Measurements from ENCODE around the gene CDKAL1. TPM values are rescaled to one million over a fixed set of nuclear protein-coding genes. Genes with fewer than 3 reads are reported as not detected.

Gene CDKAL1
- total and polyA plus RNA-seq, 9 of the 15 experiments (the other 6 are each of a cell fraction or from before 2014, with no cell fraction given) = 11.2 to 36.3 (median 20.1) TPM

- TF ChIP-seq, protein P1, sequence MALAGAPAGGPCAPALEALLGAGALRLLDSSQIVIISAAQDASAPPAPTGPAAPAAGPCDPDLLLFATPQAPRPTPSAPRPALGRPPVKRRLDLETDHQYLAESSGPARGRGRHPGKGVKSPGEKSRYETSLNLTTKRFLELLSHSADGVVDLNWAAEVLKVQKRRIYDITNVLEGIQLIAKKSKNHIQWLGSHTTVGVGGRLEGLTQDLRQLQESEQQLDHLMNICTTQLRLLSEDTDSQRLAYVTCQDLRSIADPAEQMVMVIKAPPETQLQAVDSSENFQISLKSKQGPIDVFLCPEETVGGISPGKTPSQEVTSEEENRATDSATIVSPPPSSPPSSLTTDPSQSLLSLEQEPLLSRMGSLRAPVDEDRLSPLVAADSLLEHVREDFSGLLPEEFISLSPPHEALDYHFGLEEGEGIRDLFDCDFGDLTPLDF (CRISPR knock-in tag; IDR thresholded peaks at IDR 0.05) = no peak
- TF ChIP-seq RFX5 (IDR thresholded peaks at IDR 0.05; ENCODE audit: low read depth, low read length) (no peak), TCF15 (CRISPR knock-in tag; IDR thresholded peaks at IDR 0.05) (no peak), ILF3 (IDR thresholded peaks at IDR 0.05; ENCODE audit: borderline replicate concordance) (no peak), RBM25 (IDR thresholded peaks at IDR 0.05; ENCODE audit: low read depth, low read length, severe bottlenecking) (no peak), ZNF175 (CRISPR knock-in tag; IDR thresholded peaks at IDR 0.05; ENCODE audit: low read depth) (peak; percentile 69; the same call in 1 of the 2 replicates), FOXJ2 (tag; IDR thresholded peaks at IDR 0.05) (peak; percentile 92), RCOR1 (IDR thresholded peaks at IDR 0.05; ENCODE audit: borderline replicate concordance in 1 of 2, low read depth in 2 of 2, low read length in 2 of 2) (peak; percentile 87 to 99), ZSCAN29 (IDR thresholded peaks at IDR 0.05) (no peak), SRSF1 (IDR thresholded peaks at IDR 0.05; ENCODE audit: low read depth, low read length) (no peak), NFIC (IDR thresholded peaks at IDR 0.05) (peak; percentile 62), MITF (IDR thresholded peaks at IDR 0.05) (peak; percentile 79), SRSF9 (IDR thresholded peaks at IDR 0.05; ENCODE audit: borderline replicate concordance, low read depth, low read length) (no peak), ATF7 (IDR thresholded peaks at IDR 0.05) (peak; percentile 90), HIVEP1 (CRISPR knock-in tag; IDR thresholded peaks at IDR 0.05) (no peak), L3MBTL2 (IDR thresholded peaks at IDR 0.05) (peak; percentile 32; the same call in 1 of the 2 replicates), SNAPC5 (CRISPR knock-in tag; IDR thresholded peaks at IDR 0.05) (no peak), TAF7 (tag; IDR thresholded peaks at IDR 0.05) (no peak), ZNF449 (CRISPR knock-in tag; IDR thresholded peaks at IDR 0.05) (no peak), KDM4B (IDR thresholded peaks at IDR 0.05; ENCODE audit: borderline replicate concordance in 2 of 2, low read depth in 1 of 2) (no peak)
- TF ChIP-seq, protein P2, sequence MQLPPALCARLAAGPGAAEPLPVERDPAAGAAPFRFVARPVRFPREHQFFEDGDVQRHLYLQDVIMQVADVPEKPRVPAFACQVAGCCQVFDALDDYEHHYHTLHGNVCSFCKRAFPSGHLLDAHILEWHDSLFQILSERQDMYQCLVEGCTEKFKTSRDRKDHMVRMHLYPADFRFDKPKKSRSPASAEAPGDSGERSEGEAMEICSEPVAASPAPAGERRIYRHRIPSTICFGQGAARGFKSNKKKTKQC (CRISPR knock-in tag; IDR thresholded peaks at IDR 0.05) = no peak
- TF ChIP-seq, protein P3, sequence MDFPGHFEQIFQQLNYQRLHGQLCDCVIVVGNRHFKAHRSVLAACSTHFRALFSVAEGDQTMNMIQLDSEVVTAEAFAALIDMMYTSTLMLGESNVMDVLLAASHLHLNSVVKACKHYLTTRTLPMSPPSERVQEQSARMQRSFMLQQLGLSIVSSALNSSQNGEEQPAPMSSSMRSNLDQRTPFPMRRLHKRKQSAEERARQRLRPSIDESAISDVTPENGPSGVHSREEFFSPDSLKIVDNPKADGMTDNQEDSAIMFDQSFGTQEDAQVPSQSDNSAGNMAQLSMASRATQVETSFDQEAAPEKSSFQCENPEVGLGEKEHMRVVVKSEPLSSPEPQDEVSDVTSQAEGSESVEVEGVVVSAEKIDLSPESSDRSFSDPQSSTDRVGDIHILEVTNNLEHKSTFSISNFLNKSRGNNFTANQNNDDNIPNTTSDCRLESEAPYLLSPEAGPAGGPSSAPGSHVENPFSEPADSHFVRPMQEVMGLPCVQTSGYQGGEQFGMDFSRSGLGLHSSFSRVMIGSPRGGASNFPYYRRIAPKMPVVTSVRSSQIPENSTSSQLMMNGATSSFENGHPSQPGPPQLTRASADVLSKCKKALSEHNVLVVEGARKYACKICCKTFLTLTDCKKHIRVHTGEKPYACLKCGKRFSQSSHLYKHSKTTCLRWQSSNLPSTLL (IDR thresholded peaks at IDR 0.05) = no peak
Measured at GRCh38 chr6:20846602-20847028, 312.4 kb downstream of the CDKAL1 start (continued).

All from K562 (cell line).